HepG2 (cell line): Measurements from ENCODE around the gene CCDC88C. TPM values are rescaled to one million over a fixed set of nuclear protein-coding genes. Genes with fewer than 3 reads are reported as not detected.

Experiments
- ATAC-seq: fragments of 200-7000 bp; cut with Tn5 transposase; 3 replicates; pipeline ENCODE4 v1.9.1; 2020; ENCODE audit warnings: mild to moderate bottlenecking, moderate library complexity
- BruUV-seq: library from RNA; stranded (reverse); fragments of 400-500 nt; replicated peaks from 2 replicates; lab custom pipeline; 2021; lab: Mats Ljungman, UMichigan
- CTCF ChIA-PET: fragments of 300-600 bp; formaldehyde crosslinking; extraction: SDS; loops from one replicate; lab custom pipeline; 2021; ENCODE audit warnings: low total read pairs, inconsistent platforms, low intra/inter-chr PET ratio; lab: Yijun Ruan, JAX
- POLR2A ChIA-PET: fragments of 350-600 bp; sonication (Branson Sonifier 250); formaldehyde crosslinking; loops from one replicate; lab custom pipeline; 2020; ENCODE audit warnings: antibody characterized with exemption, inconsistent platforms; lab: Yijun Ruan, JAX
- DNase-seq: peaks from one replicate; pipeline ENCODE4 v3.0.0-alpha.2; 2015; ENCODE audit warnings: low spot score
- FAIRE-seq: peaks from 3 replicates; lab custom pipeline; 2011; peaks lifted over from hg19 to GRCh38; lab: Jason Lieb, UNC
- H2AFZ ChIP-seq: one replicate; pipeline ENCODE4 v1.6.1; 2011; ENCODE audit warnings: low read length, inconsistent platforms
- H3K27ac ChIP-seq: fragments of 300-600 bp; 3 replicates; pipeline ENCODE4 v1.8.0; 2011; ENCODE audit warnings: mixed run types, mild to moderate bottlenecking, mixed read lengths, low read length, inconsistent platforms; ENCODE audit not compliant: insufficient read depth; ENCODE audit errors: extremely low read length
- H3K27me3 ChIP-seq, 2 experiments: fragments of 200-600 bp in 1 of 2; 2 replicates in 1 of 2; 3 replicates in 1 of 2; pipeline versions ENCODE4 v1.6.0 to v1.8.0; 2011; ENCODE audit warnings: low read length in 2 of 2, mild to moderate bottlenecking in 2 of 2, moderate library complexity in 2 of 2, inconsistent platforms in 1 of 2; ENCODE audit not compliant: insufficient read depth in 2 of 2, control insufficient read depth in 1 of 2
- H3K36me3 ChIP-seq, 2 experiments: fragments of 200-600 bp in 1 of 2; replicated peaks in 1 of 2; 2 replicates in 1 of 2; 3 replicates in 1 of 2; pipeline versions ENCODE4 v1.5.1 to v1.8.0; 2011; ENCODE audit warnings: low read length in 2 of 2, inconsistent platforms in 1 of 2; ENCODE audit not compliant: insufficient read depth in 2 of 2, control insufficient read depth in 1 of 2
- H3K4me1 ChIP-seq: 2 replicates; pipeline ENCODE4 v1.5.1; 2012; ENCODE audit warnings: low read length, inconsistent platforms; ENCODE audit not compliant: insufficient read depth
- H3K4me2 ChIP-seq: 2 replicates; pipeline ENCODE4 v1.6.0; 2011; ENCODE audit warnings: low read depth, low read length, inconsistent platforms
- H3K4me3 ChIP-seq, 3 experiments: fragments of 200-600 bp in 1 of 3; sonication (generic), shearing (Covaris generic) in 1 of 3; replicated peaks in 1 of 3; 2 replicates each; pipeline ENCODE4 v1.5.1; 2011 to 2016; ENCODE audit warnings: low read length in 3 of 3, inconsistent platforms in 2 of 3, low read depth in 2 of 3, mild to moderate bottlenecking in 2 of 3, control low read depth in 1 of 3, mixed read lengths in 1 of 3; ENCODE audit not compliant: insufficient read depth in 1 of 3
- H3K79me2 ChIP-seq: one replicate; pipeline ENCODE4 v1.6.1; 2011; ENCODE audit warnings: low read length, inconsistent platforms; ENCODE audit not compliant: insufficient read depth
- H3K9ac ChIP-seq: 2 replicates; pipeline ENCODE4 v1.6.0; 2011; ENCODE audit warnings: mild to moderate bottlenecking, low read depth, low read length, inconsistent platforms; ENCODE audit not compliant: insufficient read depth
- H3K9me3 ChIP-seq: 2 replicates; pipeline ENCODE4 v1.5.1; 2012; ENCODE audit warnings: mild to moderate bottlenecking, low read length
- H4K20me1 ChIP-seq: 2 replicates; pipeline ENCODE4 v1.6.0; 2011; ENCODE audit warnings: inconsistent platforms, mild to moderate bottlenecking, low read length, moderate library complexity; ENCODE audit not compliant: insufficient read depth
- HNF4A ChIP-seq: sonication (generic); formaldehyde crosslinking; IDR thresholded peaks from 2 replicates; pipeline ENCODE4 v1.4.0; 2020; ENCODE audit warnings: missing genetic modification reagents
- MTA1 ChIP-seq: sonication (generic); formaldehyde crosslinking; IDR thresholded peaks from 2 replicates; pipeline ENCODE4 v1.4.0; 2020; ENCODE audit warnings: missing genetic modification reagents, mild to moderate bottlenecking, borderline replicate concordance
- NONO ChIP-seq, 2 experiments: fragments of 450-650 bp in 1 of 2; sonication (generic) in 1 of 2; formaldehyde crosslinking in 1 of 2; IDR thresholded peaks in 1 of 2; conservative IDR thresholded peaks in 1 of 2; 2 replicates each; pipeline versions ENCODE4 v1.6.1 to v1.8.0; 2017 to 2022; ENCODE audit warnings: mild to moderate bottlenecking in 1 of 2, missing genetic modification reagents in 1 of 2, moderate library complexity in 1 of 2
- NR2F2 ChIP-seq: IDR thresholded peaks from 2 replicates; pipeline ENCODE4 v1.6.1; 2012; ENCODE audit warnings: low read depth, inconsistent platforms, borderline replicate concordance
- NR2F6 ChIP-seq, 2 experiments: IDR thresholded peaks; 2 replicates each; pipeline ENCODE4 v1.6.1; 2016; ENCODE audit warnings: antibody characterized with exemption in 1 of 2, mild to moderate bottlenecking in 1 of 2
- ONECUT2 ChIP-seq: sonication (generic); formaldehyde crosslinking; IDR thresholded peaks from 2 replicates; pipeline ENCODE4 v1.4.0; 2020; ENCODE audit warnings: missing genetic modification reagents
- SP5 ChIP-seq: IDR thresholded peaks from 2 replicates; pipeline ENCODE4 v1.6.1; 2016; ENCODE audit warnings: low read depth, borderline replicate concordance
- ZFP37 ChIP-seq: sonication (generic); formaldehyde crosslinking; IDR thresholded peaks from 2 replicates; pipeline ENCODE4 v1.4.0; 2020; ENCODE audit warnings: missing genetic modification reagents, borderline replicate concordance
- ZFP62 ChIP-seq: sonication (generic); formaldehyde crosslinking; IDR thresholded peaks from 2 replicates; pipeline ENCODE4 v1.4.0; 2020; ENCODE audit warnings: missing genetic modification reagents
- ZNF781 ChIP-seq: sonication (generic); formaldehyde crosslinking; IDR thresholded peaks from 2 replicates; pipeline ENCODE4 v1.5.1; 2020; ENCODE audit warnings: borderline replicate concordance, mild to moderate bottlenecking, missing genetic modification reagents; ENCODE audit errors: not compliant biosample characterization
- ZNF879 ChIP-seq: sonication (generic); formaldehyde crosslinking; IDR thresholded peaks from 2 replicates; pipeline ENCODE4 v1.8.1; 2023; ENCODE audit warnings: missing genetic modification reagents
- WGBS: methylation state at CpG from one replicate; pipeline ENCODE4 v1.1.6; 2017; ENCODE audit warnings: low lambda C conversion rate; 5-methylcytosine and 5-hydroxymethylcytosine counted together
- in situ Hi-C: cut with HindIII; loops from 2 replicates; pipeline ENCODE4 v1.10.0; 2017; ENCODE audit warnings: low pct_unique_long_range_greater_than_20kb; ENCODE audit not compliant: extremely low pct_ligation_motif_present
- intact Hi-C: fragments of 100-400 bp; cut with micrococcal nuclease; formaldehyde crosslinking; loops from one replicate; pipeline ENCODE4 v1.10.0; 2022; ENCODE audit not compliant: unreplicated experiment
- polyA plus RNA-seq, 8 experiments: library from polyadenylated mRNA; depleted of rRNA in 3 of 8; stranded (reverse) in 7 of 8; unstranded in 1 of 8; fragments of >200 nt; fragmentation: Illumina TruSeq in 4 of 8; extraction: Trizol in 4 of 8; gene quantifications; 2 replicates each; pipeline versions ENCODE4 v1.2.1 to v1.2.3, GENCODE V29; 2011 to 2016; ENCODE audit warnings: low read depth in 4 of 8, missing spikeins in 1 of 8, mixed read lengths in 1 of 8; ENCODE audit not compliant: insufficient read depth in 1 of 8
- total RNA-seq, 5 experiments: library from RNA; depleted of rRNA; stranded (reverse); fragments of >200 nt; fragmentation: Illumina TruSeq; extraction: Trizol; gene quantifications; 2 replicates each; pipeline ENCODE4 v1.2.3, GENCODE V29; 2016; ENCODE audit warnings: low read depth in 1 of 5
- TF ChIP-seq, protein P1 (sequence below): sonication (generic); formaldehyde crosslinking; IDR thresholded peaks from 2 replicates; pipeline ENCODE4 v1.4.0; 2020; ENCODE audit warnings: missing genetic modification reagents, mild to moderate bottlenecking, borderline replicate concordance
- TF ChIP-seq, protein P2 (sequence below): sonication (generic); formaldehyde crosslinking; IDR thresholded peaks from 2 replicates; pipeline ENCODE4 v1.5.1; 2020; ENCODE audit warnings: mild to moderate bottlenecking, missing genetic modification reagents, moderate library complexity
- TF ChIP-seq, protein P3 (sequence below): sonication (generic); formaldehyde crosslinking; conservative IDR thresholded peaks from 2 replicates; pipeline ENCODE4 v1.4.0; 2020; ENCODE audit warnings: mild to moderate bottlenecking, missing genetic modification reagents, moderate library complexity

CCDC88C gene
- total and polyA plus RNA-seq, 2 of the 13 experiments (the other 11 are each of a cell fraction or from before 2014, with no cell fraction given), result 3.6 to 11.7 TPM

DNA sequence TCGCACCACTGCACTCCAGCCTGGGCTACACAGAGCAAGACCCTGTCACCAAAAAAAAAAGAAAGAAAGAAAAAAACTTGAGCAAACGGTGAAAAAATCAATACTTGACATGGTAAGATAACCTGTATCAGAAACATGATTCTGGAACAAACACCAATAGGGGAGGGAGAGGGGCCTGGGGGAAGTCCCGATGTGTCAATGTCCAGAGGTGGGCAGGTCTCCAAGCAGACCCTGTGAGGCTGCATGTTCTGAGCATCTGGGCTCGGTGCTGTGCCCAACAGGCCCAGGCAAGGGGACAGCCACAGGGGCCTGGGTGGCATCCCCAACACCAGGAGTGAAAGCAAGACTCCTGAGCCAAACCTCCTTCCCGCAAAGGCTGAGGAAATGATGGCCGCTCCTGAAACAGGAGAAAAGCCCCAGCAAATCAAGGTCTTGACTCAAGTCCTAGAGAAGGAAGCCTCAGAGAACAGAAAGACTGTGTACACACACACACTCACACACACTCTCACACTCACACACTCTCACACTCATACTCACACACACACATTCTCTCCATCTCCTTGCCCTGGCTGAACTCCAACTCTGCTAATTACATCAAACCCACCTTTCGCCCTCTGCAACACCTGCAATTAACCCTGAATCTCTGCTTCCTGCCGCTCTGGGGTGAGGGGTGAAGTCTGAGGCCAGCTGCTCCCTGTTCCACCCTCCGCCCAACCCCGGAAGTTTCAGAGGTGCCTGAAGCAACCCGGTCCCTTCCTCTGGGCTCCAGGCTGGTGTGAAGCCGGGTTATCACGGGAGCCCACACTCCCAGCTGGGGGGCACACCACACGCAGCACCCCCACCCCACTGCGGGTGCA lies 20.4 kb downstream of the CCDC88C start:
- Histone ChIP-seq H3K36me3 (no peaks in the 10 kb centered on the region), H3K9me3 (no peaks in the 10 kb centered on the region), H2AFZ (no peak overlapping the region), H3K27ac (no peak overlapping the region), H3K4me3 (no peak overlapping the region), H3K4me2 (no peak overlapping the region), H3K27me3 (no peaks in the 10 kb centered on the region), H4K20me1 (no peaks in the 10 kb centered on the region), H3K79me2 (peaks cover 17% of the 10 kb centered on the region), H3K4me1 (peaks cover 23% of the 10 kb centered on the region), H3K9ac (no peak overlapping the region)
- FAIRE-seq (no peak), DNase-seq (no peak), ATAC-seq (peak; percentile 76)
- no TSS peak for BruUV-seq
- ChIA-PET CTCF (no interaction called here), POLR2A (no interaction called here)
- WGBS, result 71% methylated on average over 11 of the region's 15 CpGs
- intact Hi-C loops, result no loop called here
- TF ChIP-seq NR2F6 (IDR thresholded peaks at IDR 0.05) (0 out of 2 replicates have a peak, but pooled peaks have one; percentile 46), NR2F6 (CRISPR knock-in tag; IDR thresholded peaks at IDR 0.05) (no peak), HNF4A (CRISPR knock-in tag) (peak; percentile 37; the same call in 1 of the 2 replicates), ZFP37 (no peak), ONECUT2 (peak; percentile 85), NONO (IDR thresholded peaks at IDR 0.05) (no peak), NONO (CRISPR knock-in tag; conservative IDR thresholded peaks at IDR 0.05) (0 out of 2 replicates have a peak, but pooled peaks have one; percentile 25), ZNF781 (no peak), ZNF879 (CRISPR knock-in tag) (no peak), ZFP62 (CRISPR knock-in tag) (no peak), NR2F2 (peak; percentile 40; the same call in 1 of the 2 replicates), MTA1 (CRISPR knock-in tag) (0 out of 2 replicates have a peak, but pooled peaks have one; percentile 22), SP5 (CRISPR knock-in tag) (no peak)
- TF ChIP-seq, protein P1, sequence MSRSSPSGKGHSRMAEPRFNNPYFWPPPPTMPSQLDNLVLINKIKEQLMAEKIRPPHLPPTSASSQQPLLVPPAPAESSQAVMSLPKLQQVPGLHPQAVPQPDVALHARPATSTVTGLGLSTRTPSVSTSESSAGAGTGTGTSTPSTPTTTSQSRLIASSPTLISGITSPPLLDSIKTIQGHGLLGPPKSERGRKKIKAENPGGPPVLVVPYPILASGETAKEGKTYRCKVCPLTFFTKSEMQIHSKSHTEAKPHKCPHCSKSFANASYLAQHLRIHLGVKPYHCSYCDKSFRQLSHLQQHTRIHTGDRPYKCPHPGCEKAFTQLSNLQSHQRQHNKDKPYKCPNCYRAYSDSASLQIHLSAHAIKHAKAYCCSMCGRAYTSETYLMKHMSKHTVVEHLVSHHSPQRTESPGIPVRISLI, result peak; percentile 92
- TF ChIP-seq, protein P2, sequence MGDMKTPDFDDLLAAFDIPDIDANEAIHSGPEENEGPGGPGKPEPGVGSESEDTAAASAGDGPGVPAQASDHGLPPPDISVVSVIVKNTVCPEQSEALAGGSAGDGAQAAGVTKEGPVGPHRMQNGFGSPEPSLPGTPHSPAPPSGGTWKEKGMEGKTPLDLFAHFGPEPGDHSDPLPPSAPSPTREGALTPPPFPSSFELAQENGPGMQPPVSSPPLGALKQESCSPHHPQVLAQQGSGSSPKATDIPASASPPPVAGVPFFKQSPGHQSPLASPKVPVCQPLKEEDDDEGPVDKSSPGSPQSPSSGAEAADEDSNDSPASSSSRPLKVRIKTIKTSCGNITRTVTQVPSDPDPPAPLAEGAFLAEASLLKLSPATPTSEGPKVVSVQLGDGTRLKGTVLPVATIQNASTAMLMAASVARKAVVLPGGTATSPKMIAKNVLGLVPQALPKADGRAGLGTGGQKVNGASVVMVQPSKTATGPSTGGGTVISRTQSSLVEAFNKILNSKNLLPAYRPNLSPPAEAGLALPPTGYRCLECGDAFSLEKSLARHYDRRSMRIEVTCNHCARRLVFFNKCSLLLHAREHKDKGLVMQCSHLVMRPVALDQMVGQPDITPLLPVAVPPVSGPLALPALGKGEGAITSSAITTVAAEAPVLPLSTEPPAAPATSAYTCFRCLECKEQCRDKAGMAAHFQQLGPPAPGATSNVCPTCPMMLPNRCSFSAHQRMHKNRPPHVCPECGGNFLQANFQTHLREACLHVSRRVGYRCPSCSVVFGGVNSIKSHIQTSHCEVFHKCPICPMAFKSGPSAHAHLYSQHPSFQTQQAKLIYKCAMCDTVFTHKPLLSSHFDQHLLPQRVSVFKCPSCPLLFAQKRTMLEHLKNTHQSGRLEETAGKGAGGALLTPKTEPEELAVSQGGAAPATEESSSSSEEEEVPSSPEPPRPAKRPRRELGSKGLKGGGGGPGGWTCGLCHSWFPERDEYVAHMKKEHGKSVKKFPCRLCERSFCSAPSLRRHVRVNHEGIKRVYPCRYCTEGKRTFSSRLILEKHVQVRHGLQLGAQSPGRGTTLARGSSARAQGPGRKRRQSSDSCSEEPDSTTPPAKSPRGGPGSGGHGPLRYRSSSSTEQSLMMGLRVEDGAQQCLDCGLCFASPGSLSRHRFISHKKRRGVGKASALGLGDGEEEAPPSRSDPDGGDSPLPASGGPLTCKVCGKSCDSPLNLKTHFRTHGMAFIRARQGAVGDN, result peak; percentile 34; the same call in 1 of the 2 replicates
- TF ChIP-seq, protein P3, sequence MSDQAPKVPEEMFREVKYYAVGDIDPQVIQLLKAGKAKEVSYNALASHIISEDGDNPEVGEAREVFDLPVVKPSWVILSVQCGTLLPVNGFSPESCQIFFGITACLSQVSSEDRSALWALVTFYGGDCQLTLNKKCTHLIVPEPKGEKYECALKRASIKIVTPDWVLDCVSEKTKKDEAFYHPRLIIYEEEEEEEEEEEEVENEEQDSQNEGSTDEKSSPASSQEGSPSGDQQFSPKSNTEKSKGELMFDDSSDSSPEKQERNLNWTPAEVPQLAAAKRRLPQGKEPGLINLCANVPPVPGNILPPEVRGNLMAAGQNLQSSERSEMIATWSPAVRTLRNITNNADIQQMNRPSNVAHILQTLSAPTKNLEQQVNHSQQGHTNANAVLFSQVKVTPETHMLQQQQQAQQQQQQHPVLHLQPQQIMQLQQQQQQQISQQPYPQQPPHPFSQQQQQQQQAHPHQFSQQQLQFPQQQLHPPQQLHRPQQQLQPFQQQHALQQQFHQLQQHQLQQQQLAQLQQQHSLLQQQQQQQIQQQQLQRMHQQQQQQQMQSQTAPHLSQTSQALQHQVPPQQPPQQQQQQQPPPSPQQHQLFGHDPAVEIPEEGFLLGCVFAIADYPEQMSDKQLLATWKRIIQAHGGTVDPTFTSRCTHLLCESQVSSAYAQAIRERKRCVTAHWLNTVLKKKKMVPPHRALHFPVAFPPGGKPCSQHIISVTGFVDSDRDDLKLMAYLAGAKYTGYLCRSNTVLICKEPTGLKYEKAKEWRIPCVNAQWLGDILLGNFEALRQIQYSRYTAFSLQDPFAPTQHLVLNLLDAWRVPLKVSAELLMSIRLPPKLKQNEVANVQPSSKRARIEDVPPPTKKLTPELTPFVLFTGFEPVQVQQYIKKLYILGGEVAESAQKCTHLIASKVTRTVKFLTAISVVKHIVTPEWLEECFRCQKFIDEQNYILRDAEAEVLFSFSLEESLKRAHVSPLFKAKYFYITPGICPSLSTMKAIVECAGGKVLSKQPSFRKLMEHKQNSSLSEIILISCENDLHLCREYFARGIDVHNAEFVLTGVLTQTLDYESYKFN (CRISPR knock-in tag), result peak; percentile 45; the same call in 1 of the 2 replicates
- TF ChIP-seq, all 625 proteins: peak for 9
- in situ Hi-C loops, result no loop called here
